Activated T-cell treated with anti-CD3 and anti-CD28 coated beads, Interleukin-2, amount 50 U/mL, for 24 hours (primary cell): Measurements from ENCODE around the gene SRSF4.
A peak's percentile ranks its signal among the peaks of the same experiment; 100 is the strongest.
"Not testable (repeated sequence)": the region's sequence is repeated elsewhere in the genome, so short reads cannot be mapped to it uniquely, and the experiment has no call there.

ENCODE experiments used
- DNase-seq: peaks from one replicate; pipeline ENCODE4 v3.0.0-alpha.2; 2020
- H3K27ac Mint-ChIP-seq: 2 replicates; pipeline ENCODE4 v1.8.0; 2020; ENCODE audit warnings: mild to moderate bottlenecking, mixed read lengths
- H3K27me3 Mint-ChIP-seq: 2 replicates; pipeline ENCODE4 v1.8.0; 2020; ENCODE audit warnings: mixed read lengths
- H3K36me3 Mint-ChIP-seq: 2 replicates; pipeline ENCODE4 v1.8.0; 2020; ENCODE audit warnings: low read depth, mixed read lengths
- H3K4me1 Mint-ChIP-seq: 2 replicates; pipeline ENCODE4 v1.8.0; 2020; ENCODE audit warnings: low read depth, mixed read lengths
- H3K4me3 Mint-ChIP-seq: 2 replicates; pipeline ENCODE4 v1.8.0; 2020; ENCODE audit warnings: mild to moderate bottlenecking, moderate library complexity, mixed read lengths
- H3K9me3 Mint-ChIP-seq: 2 replicates; pipeline ENCODE4 v1.8.0; 2020; ENCODE audit warnings: mixed read lengths

SRSF4 gene

DNA sequence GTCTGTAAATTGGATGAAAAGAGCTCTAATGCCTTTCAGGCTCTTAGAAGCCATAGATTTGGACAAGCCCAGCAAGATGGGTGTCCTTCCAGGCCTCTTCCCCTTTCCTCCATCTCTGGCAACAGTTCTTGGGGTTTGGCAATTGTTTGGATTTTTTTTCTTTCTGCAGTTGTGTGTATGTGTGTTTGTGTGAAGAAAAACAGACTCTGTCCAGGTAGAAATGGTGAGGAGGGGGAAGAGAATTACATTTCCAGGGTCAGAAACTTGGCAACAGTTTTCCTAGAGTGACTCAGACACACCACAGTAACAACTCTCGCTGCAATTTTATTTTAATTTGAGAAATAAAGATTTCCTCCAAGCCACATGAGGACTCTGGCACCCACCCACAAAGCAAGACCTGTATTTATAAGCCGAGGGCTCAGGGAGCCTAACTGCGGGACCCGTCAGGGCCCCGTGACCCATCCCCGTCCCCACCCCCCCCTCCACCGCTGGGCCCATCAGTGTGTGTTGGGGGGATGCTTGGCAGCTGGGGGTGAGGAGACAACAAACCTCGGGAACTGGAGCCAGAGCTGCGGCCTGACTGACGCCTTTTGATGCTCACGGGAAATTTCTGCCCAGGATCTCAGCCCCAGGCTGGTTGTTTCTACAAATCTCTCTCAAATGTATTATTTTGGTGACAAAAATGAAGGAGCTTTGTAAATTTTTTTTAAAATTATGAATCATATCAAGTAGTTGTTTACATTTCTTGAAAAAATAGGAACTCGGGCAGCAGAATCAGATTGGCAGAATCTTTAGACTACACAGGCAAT is 62.4 kb downstream of the SRSF4 start:
- H3K4me1 Mint-ChIP-seq = peaks cover 2% of the 10 kb centered on the region
- no peak for DNase-seq

DNA sequence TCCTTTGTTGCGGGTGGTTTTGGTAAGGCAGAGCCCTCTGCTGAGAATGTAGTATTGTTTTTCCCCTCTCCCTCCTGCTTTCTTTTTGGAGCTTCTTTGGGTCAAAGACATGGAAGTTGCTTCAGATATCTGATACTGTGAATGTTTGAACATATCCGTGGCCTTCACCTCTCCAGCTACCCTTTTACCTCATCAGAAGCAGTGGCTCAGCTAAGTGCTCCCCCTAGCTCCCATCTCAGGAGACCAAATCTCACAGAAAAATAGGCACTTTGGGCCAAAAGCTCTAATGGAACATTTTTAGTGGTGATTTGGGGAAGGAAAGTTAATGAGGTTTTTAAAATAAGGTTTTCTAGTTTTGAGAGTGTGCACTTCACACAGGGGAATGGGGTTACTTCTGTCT is 64.3 kb downstream of the SRSF4 start:
- Mint-ChIP-seq H3K27me3 (peaks cover 3% of the 10 kb centered on the region), H3K4me3 (no peak overlapping the region), H3K36me3 (peaks cover 69% of the 10 kb centered on the region), H3K9me3 (no peaks in the 10 kb centered on the region), H3K4me1 (peaks cover 4% of the 10 kb centered on the region), H3K27ac (peak overlapping the region; percentile 38)
- no peak for DNase-seq

More for the DNA sequence above, 62.4 kb downstream of the SRSF4 start:
- peaks cover 10% of the 10 kb centered on the region for H3K27me3 Mint-ChIP-seq
- peaks cover 49% of the 10 kb centered on the region for H3K36me3 Mint-ChIP-seq
- H3K4me3 Mint-ChIP-seq = no peak overlapping the region
- no peak overlapping the region for H3K27ac Mint-ChIP-seq
- no peaks in the 10 kb centered on the region for H3K9me3 Mint-ChIP-seq

DNA sequence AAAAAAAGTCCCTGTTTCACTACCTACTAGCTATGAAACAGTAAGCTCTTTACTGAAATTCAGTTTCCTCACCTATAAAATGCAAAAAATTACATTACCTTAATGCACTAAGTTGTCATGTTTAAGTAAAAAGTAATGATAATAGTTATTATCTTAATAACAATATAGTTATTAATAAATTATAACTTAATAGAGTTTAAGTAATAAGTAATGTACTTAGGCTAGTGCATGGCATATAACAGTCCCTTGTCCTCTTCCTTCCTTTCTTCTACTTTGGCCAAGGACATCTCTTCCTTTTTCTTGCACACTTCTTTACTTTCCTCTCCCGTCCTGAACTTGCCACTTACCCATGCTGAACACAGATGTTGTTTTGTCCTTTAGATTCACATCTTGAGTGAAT is 67.0 kb downstream of the SRSF4 start:
- Mint-ChIP-seq H3K27me3 (no peaks in the 10 kb centered on the region), H3K4me3 (no peak overlapping the region), H3K4me1 (peaks cover 4% of the 10 kb centered on the region), H3K9me3 (no peaks in the 10 kb centered on the region), H3K36me3 (peaks cover 85% of the 10 kb centered on the region), H3K27ac (no peak overlapping the region)
- DNase-seq = no peak

DNA sequence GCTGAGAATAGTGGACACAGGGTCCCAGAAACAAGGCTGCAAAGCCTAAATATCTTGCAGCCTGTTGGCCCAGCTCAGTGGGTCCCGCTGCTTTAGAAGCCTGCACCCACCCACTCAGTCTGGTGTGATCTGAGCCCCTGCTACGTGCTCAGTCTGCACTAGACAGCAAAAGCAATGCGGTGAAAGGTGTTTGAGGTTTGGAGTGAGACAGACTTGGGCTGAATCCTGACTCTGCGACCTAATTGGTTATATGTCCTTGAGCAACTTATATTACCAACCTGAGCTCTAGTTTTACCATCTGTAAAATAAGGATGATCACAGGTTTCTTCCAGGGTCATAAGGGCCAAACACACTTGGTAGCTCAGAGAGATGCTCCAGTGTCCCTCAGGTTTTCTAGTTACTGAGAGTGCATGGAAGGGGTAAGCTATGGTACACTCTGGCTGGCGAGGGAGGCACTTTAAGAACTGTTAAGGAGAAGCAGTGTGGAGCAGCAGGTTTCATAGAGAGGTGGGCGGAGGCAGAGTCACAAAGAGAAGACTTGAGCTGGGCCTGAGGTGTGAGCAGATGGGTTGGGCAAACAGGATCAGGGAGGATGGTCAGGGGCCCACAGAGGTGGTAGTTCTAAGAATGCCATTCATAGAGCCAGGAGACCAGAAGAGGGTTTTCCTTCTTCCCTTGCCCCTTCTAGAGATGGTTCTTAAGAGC is 68.1 kb downstream of the SRSF4 start:
- DNase-seq = no peak
- peak overlapping the region; percentile 68 for H3K27ac Mint-ChIP-seq
- no peaks in the 10 kb centered on the region for H3K27me3 Mint-ChIP-seq
- H3K4me3 Mint-ChIP-seq = no peak overlapping the region
- peaks cover 4% of the 10 kb centered on the region for H3K4me1 Mint-ChIP-seq
- peaks cover 84% of the 10 kb centered on the region for H3K36me3 Mint-ChIP-seq
- no peaks in the 10 kb centered on the region for H3K9me3 Mint-ChIP-seq

DNA sequence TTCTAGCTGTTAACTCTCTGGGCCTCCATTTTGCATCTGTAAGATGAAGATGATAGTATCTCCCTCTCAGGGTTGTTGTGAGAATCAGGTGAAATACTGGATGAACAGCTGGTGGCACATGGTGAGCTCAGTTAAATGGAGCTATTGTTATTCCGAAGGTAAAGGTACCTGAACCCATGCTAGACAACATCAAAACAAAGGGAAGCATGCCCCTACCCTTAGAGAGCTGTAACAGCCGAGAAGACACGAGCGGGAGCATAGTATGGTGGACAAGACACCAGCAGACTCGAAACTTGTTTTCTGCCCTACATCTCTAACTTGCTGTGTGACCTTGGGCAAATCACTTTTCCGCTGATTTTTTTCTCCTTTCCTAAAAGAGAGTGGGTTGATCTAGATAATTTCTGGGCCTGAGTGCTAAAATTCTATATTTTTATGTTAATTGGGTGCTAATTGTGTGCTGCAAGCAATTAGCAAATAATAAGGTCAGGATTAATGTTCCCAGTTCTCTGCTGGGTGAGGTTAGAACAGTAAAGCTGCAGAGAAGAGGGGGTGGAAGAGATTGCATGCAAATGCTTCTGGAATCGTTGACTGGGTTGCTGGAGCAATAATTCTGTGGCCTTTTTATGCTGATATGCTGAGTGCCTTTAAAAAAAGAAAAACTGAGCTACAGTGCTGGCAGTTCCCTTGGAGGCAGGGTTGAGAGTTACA is 68.8 kb downstream of the SRSF4 start:
- H3K4me1 Mint-ChIP-seq = peaks cover 4% of the 10 kb centered on the region
- no peak overlapping the region for H3K27ac Mint-ChIP-seq
- peaks cover 83% of the 10 kb centered on the region for H3K36me3 Mint-ChIP-seq
- no peaks in the 10 kb centered on the region for H3K9me3 Mint-ChIP-seq
- H3K27me3 Mint-ChIP-seq = no peaks in the 10 kb centered on the region
- DNase-seq = no peak
- no peak overlapping the region for H3K4me3 Mint-ChIP-seq

DNA sequence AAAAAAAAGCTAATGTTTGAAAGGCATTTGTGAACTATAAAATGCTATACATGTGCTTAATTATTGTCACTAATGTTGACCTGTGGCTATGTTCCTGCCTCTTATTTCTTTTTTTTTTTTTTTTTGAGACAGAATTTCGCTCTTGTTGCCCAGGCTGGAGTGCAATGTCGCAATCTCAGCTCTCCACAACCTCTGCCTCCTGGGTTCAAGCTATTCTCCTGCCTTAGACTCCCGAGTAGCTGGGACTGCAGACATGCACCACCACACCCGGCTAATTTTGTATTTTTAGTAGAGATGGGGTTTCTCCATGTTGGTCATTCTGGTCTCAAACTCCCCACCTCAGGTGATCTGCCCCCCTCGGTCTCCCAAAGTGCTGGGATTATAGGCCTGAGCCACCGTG is 73.7 kb downstream of the SRSF4 start:
- H3K36me3 Mint-ChIP-seq = peaks cover 65% of the 10 kb centered on the region
- not testable (repeated sequence) for DNase-seq, H3K27me3 Mint-ChIP-seq, H3K4me1 Mint-ChIP-seq, H3K4me3 Mint-ChIP-seq, H3K27ac Mint-ChIP-seq, H3K9me3 Mint-ChIP-seq

DNA sequence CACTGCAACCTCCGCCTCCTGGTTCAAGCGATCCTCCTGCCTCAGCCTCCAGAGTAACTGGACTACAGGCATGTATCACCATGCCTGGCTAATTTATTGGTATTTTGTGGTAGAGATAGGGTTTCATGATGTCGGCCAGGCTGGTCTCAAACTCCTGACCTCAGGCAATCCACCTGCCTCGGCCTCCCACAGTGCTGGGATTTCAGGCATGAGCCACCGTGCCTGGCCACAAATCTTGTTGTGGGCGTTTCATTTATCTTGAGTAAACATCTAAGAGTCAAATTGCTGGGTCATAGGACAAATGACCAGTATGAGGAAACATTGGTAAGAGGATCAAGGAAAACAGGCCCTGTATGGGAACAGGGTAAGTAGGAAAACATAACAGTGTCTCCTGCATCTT is 75.9 kb downstream of the SRSF4 start:
- peak overlapping the region; percentile 44 for H3K27ac Mint-ChIP-seq
- H3K27me3 Mint-ChIP-seq = no peaks in the 10 kb centered on the region
- H3K4me1 Mint-ChIP-seq = no peaks in the 10 kb centered on the region
- H3K36me3 Mint-ChIP-seq = peaks cover 63% of the 10 kb centered on the region
- no peak for DNase-seq
- H3K4me3 Mint-ChIP-seq = no peak overlapping the region
- H3K9me3 Mint-ChIP-seq = no peaks in the 10 kb centered on the region

DNA sequence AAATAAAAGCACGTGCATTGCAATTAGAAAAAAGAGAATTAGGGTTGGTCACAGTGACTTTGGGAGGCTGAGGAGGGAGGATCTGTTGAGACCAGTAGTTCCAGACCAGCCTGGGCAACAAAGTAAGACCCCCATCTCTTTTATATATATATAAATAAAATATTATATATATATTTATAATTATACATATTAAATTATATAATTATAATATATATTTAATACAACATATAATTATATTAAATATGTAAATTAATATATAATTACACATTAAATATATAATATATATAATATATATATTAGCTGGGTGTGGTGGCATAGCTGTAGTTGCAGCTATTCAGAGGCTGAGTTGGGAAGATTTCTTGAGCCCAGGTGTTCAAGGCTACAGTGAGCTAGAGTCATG is 81.2 kb downstream of the SRSF4 start:
- Mint-ChIP-seq H3K4me1 (peaks cover 7% of the 10 kb centered on the region), H3K9me3 (no peaks in the 10 kb centered on the region), H3K36me3 (peaks cover 76% of the 10 kb centered on the region), H3K27me3 (no peaks in the 10 kb centered on the region), H3K27ac (no peak overlapping the region), H3K4me3 (no peak overlapping the region)
- DNase-seq = no peak

DNA sequence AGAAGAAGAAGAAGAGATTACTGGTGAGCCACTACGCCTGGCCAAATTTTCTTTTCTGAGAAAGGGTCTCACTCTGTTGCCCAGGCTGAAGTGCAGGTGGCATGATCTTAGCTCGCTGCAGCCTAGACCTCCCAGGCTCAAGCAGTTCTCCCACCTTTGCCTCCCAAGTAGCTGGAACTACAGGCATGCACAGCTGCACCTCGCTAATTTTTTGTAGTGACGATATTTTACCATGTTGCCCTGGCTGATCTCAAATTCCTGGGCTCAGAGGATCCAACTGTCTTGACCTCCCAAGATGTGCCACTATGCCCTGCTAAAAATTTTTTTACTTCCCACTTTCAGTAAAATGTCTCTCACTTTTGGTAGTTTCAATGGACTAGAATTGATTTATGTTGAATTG is 82.4 kb downstream of the SRSF4 start:
- no peak overlapping the region for H3K27ac Mint-ChIP-seq
- H3K4me1 Mint-ChIP-seq = peaks cover 7% of the 10 kb centered on the region
- no peaks in the 10 kb centered on the region for H3K27me3 Mint-ChIP-seq
- no peaks in the 10 kb centered on the region for H3K9me3 Mint-ChIP-seq
- H3K36me3 Mint-ChIP-seq = peaks cover 79% of the 10 kb centered on the region
- no peak for DNase-seq
- no peak overlapping the region for H3K4me3 Mint-ChIP-seq
